Neuron (in vitro differentiated cells): ENCODE data around the gene DDI1.
A peak's percentile ranks its signal among the peaks of the same experiment; 100 is the strongest.

Experiments used
- H2AFZ ChIP-seq: one replicate; pipeline ENCODE4 v1.6.1; 2013; ENCODE audit warnings: low read depth, mild to moderate bottlenecking, inconsistent platforms, low read length, moderate library complexity
- H3K27me3 ChIP-seq: one replicate; pipeline ENCODE4 v1.6.1; 2013; ENCODE audit warnings: low read length; ENCODE audit not compliant: insufficient read depth
- H3K36me3 ChIP-seq: one replicate; pipeline ENCODE4 v1.6.1; 2013; ENCODE audit warnings: low read length; ENCODE audit not compliant: insufficient read depth
- H3K4me1 ChIP-seq: one replicate; pipeline ENCODE4 v1.6.1; 2013; ENCODE audit warnings: low read length; ENCODE audit not compliant: insufficient read depth
- H3K4me3 ChIP-seq: 2 replicates; pipeline ENCODE4 v1.5.1; 2013; ENCODE audit warnings: mild to moderate bottlenecking, low read length, moderate library complexity
- H3K9me3 ChIP-seq: one replicate; pipeline ENCODE4 v1.6.1; 2013; ENCODE audit warnings: low read length

The DDI1 gene

GRCh38 chr11:104036588-104036987 is at the start of gene DDI1:
Gene DDI1, plus strand, starts transcription at chr11:104036640. Its CDS starts 183 bp downstream, at chr11:104036823.
- Histone ChIP-seq H3K27me3 (no peaks in the 10 kb centered on the region), H3K36me3 (no peaks in the 10 kb centered on the region), H3K4me1 (no peaks in the 10 kb centered on the region), H2AFZ (no peak within 1 kb of the TSS), H3K9me3 (peaks cover 7% of the 10 kb centered on the region), H3K4me3 (no peak within 1 kb of the TSS)

GRCh38 chr11:103987629-103988594 is 48.5 kb upstream of the DDI1 start:
- Histone ChIP-seq H3K9me3 (no peaks in the 10 kb centered on the region), H2AFZ (peak overlapping the region; percentile 13), H3K4me1 (peaks cover 5% of the 10 kb centered on the region), H3K36me3 (no peaks in the 10 kb centered on the region), H3K27me3 (no peaks in the 10 kb centered on the region), H3K4me3 (no peak overlapping the region)

GRCh38 chr11:103988595-103988969 is 47.9 kb upstream of the DDI1 start:
- no peak overlapping the region for H3K4me3 ChIP-seq
- H3K36me3 ChIP-seq = no peaks in the 10 kb centered on the region
- no peaks in the 10 kb centered on the region for H3K27me3 ChIP-seq
- no peaks in the 10 kb centered on the region for H3K9me3 ChIP-seq
- H3K4me1 ChIP-seq = peaks cover 5% of the 10 kb centered on the region
- no peak overlapping the region for H2AFZ ChIP-seq

GRCh38 chr11:103993507-103993906 is 42.9 kb upstream of the DDI1 start:
- Histone ChIP-seq H3K27me3 (no peaks in the 10 kb centered on the region), H3K4me3 (no peak overlapping the region), H3K9me3 (no peaks in the 10 kb centered on the region), H3K36me3 (no peaks in the 10 kb centered on the region), H2AFZ (no peak overlapping the region), H3K4me1 (peaks cover 4% of the 10 kb centered on the region)

- Histone ChIP-seq H3K4me3 (no peak overlapping the region), H3K4me1 (peaks cover 10% of the 10 kb centered on the region), H3K9me3 (no peaks in the 10 kb centered on the region), H3K27me3 (no peaks in the 10 kb centered on the region), H2AFZ (no peak overlapping the region), H3K36me3 (no peaks in the 10 kb centered on the region)
Observed at GRCh38 chr11:103994094-103994493, 42.3 kb upstream of the DDI1 start.

- H3K4me1 ChIP-seq = peaks cover 14% of the 10 kb centered on the region
- H2AFZ ChIP-seq = no peak overlapping the region
- no peaks in the 10 kb centered on the region for H3K9me3 ChIP-seq
- H3K36me3 ChIP-seq = no peaks in the 10 kb centered on the region
- no peaks in the 10 kb centered on the region for H3K27me3 ChIP-seq
- H3K4me3 ChIP-seq = no peak overlapping the region
Observed at GRCh38 chr11:103994518-103994917, 41.9 kb upstream of the DDI1 start.

- H2AFZ ChIP-seq = no peak overlapping the region
- no peaks in the 10 kb centered on the region for H3K9me3 ChIP-seq
- H3K27me3 ChIP-seq = no peaks in the 10 kb centered on the region
- no peak overlapping the region for H3K4me3 ChIP-seq
- no peaks in the 10 kb centered on the region for H3K36me3 ChIP-seq
- peaks cover 20% of the 10 kb centered on the region for H3K4me1 ChIP-seq
Observed at GRCh38 chr11:103995896-103996295, 40.5 kb upstream of the DDI1 start.

GRCh38 chr11:103997082-103997481 is 39.4 kb upstream of the DDI1 start:
- no peaks in the 10 kb centered on the region for H3K36me3 ChIP-seq
- no peaks in the 10 kb centered on the region for H3K27me3 ChIP-seq
- H2AFZ ChIP-seq = no peak overlapping the region
- peaks cover 20% of the 10 kb centered on the region for H3K4me1 ChIP-seq
- H3K9me3 ChIP-seq = no peaks in the 10 kb centered on the region
- H3K4me3 ChIP-seq = no peak overlapping the region

- Histone ChIP-seq H3K4me3 (no peak overlapping the region), H3K4me1 (peaks cover 20% of the 10 kb centered on the region), H2AFZ (no peak overlapping the region), H3K9me3 (no peaks in the 10 kb centered on the region), H3K36me3 (no peaks in the 10 kb centered on the region), H3K27me3 (no peaks in the 10 kb centered on the region)
Observed at GRCh38 chr11:103998826-103999508, 37.5 kb upstream of the DDI1 start.

GRCh38 chr11:104000798-104001197 is 35.6 kb upstream of the DDI1 start:
- Histone ChIP-seq H2AFZ (no peak overlapping the region), H3K9me3 (no peaks in the 10 kb centered on the region), H3K4me1 (peaks cover 20% of the 10 kb centered on the region), H3K4me3 (no peak overlapping the region), H3K27me3 (no peaks in the 10 kb centered on the region), H3K36me3 (no peaks in the 10 kb centered on the region)

- no peaks in the 10 kb centered on the region for H3K9me3 ChIP-seq
Observed at GRCh38 chr11:104001561-104002056, 34.8 kb upstream of the DDI1 start.

GRCh38 chr11:104003491-104003890 is 32.9 kb upstream of the DDI1 start:
- Histone ChIP-seq H3K36me3 (no peaks in the 10 kb centered on the region), H3K4me1 (peaks cover 16% of the 10 kb centered on the region), H2AFZ (no peak overlapping the region), H3K4me3 (no peak overlapping the region), H3K9me3 (peaks cover 2% of the 10 kb centered on the region), H3K27me3 (no peaks in the 10 kb centered on the region)

More at GRCh38 chr11:104001561-104002056, 34.8 kb upstream of the DDI1 start:
- H3K4me3 ChIP-seq = no peak overlapping the region
- H3K27me3 ChIP-seq = no peaks in the 10 kb centered on the region
- H3K36me3 ChIP-seq = no peaks in the 10 kb centered on the region
- peaks cover 20% of the 10 kb centered on the region for H3K4me1 ChIP-seq
- H2AFZ ChIP-seq = no peak overlapping the region

GRCh38 chr11:104005234-104005855 is 31.1 kb upstream of the DDI1 start:
- no peak overlapping the region for H3K4me3 ChIP-seq
- no peaks in the 10 kb centered on the region for H3K36me3 ChIP-seq
- H3K27me3 ChIP-seq = no peaks in the 10 kb centered on the region
- no peak overlapping the region for H2AFZ ChIP-seq
- H3K9me3 ChIP-seq = peaks cover 2% of the 10 kb centered on the region
- H3K4me1 ChIP-seq = no peaks in the 10 kb centered on the region
